ELR (cell line): ENCODE measurements around the gene KIF4B.

Source experiments
- DNase-seq: peaks from one replicate; pipeline ENCODE4 v3.0.0-alpha.2; 2015; ENCODE audit warnings: low read depth

KIF4B gene

GRCh38 chr5:155052532-155052931, 39.0 kb downstream of the KIF4B start:
- DNase-seq = no peak

- no peak for DNase-seq
Observed at GRCh38 chr5:155053501-155053900, 39.9 kb downstream of the KIF4B start.

- DNase-seq = no peak
Observed at GRCh38 chr5:155056644-155057269, 43.2 kb downstream of the KIF4B start.

- DNase-seq = no peak
Observed at GRCh38 chr5:155057626-155058025, 44.1 kb downstream of the KIF4B start.

GRCh38 chr5:155064580-155064979, 51.0 kb downstream of the KIF4B start:
- no peak for DNase-seq

GRCh38 chr5:155066886-155067595, 53.5 kb downstream of the KIF4B start:
- DNase-seq = no peak
